ENCODE data around the gene C11orf16. TPM values are rescaled to one million over a fixed set of nuclear protein-coding genes. Genes with fewer than 3 reads are reported as not detected.

Gene C11orf16
- total and polyA plus RNA-seq, 9 of the 15 experiments (the other 6 are each of a cell fraction or from before 2014, with no cell fraction given): not detected

GRCh38 chr11:8971924-8972316, 39.2 kb upstream of the C11orf16 start (continued):
- TF ChIP-seq RBFOX2 (IDR thresholded peaks at IDR 0.05; ENCODE audit: low read depth, low read length) (no peak), SMARCA4 (IDR thresholded peaks at IDR 0.05) (0 out of 2 replicates have a peak, but pooled peaks have one; percentile 15), MTA1 (IDR thresholded peaks at IDR 0.05; ENCODE audit: borderline replicate concordance) (no peak)

GRCh38 chr11:8971196-8971923, 38.6 kb upstream of the C11orf16 start:
- POLR2A ChIA-PET: interaction anchor here (1.2 kb wide), 1 partner anchor 11 kb away, joined by 3 read pairs; no protein-coding TSS in a partner anchor

More at GRCh38 chr11:8971196-8971923, 38.6 kb upstream of the C11orf16 start:
- BruUV-seq (replicated peaks): no TSS peak
- no peaks in the 10 kb centered on the region for H3K27me3 ChIP-seq (ENCODE audit: control insufficient read depth in 2 of 2, insufficient read depth in 2 of 2, low read length in 2 of 2)
- WGBS (ENCODE audit: insufficient coverage, low coverage, missing lambda C conversion rate): 50% methylated on average over 2 of the region's 2 CpGs
- no peaks in the 10 kb centered on the region for H3K9me3 ChIP-seq (replicated peaks; ENCODE audit: control insufficient read depth, insufficient read depth, low read depth, low read length)
- no peaks in the 10 kb centered on the region for H3K36me3 ChIP-seq (ENCODE audit: control insufficient read depth, insufficient read depth, low read length)
- ATAC-seq (no peak), DNase-seq (ENCODE audit: extremely low read depth in 1 of 4, low spot score in 3 of 4) (no peak), FAIRE-seq (no peak)
- H3K9me1 ChIP-seq (ENCODE audit: control insufficient read depth, insufficient read depth, low read length): no peaks in the 10 kb centered on the region
- H3K27ac ChIP-seq (ENCODE audit: extremely low read depth, low read depth, low read length): no peak overlapping the region
- no peak overlapping the region for H3K4me3 ChIP-seq
- peaks cover 0 to 10% of the 10 kb centered on the region in 2 experiments; a peak in 3 of 5 replicates for H3K4me1 ChIP-seq (replicated peaks in 1 of 2; ENCODE audit: control insufficient read depth in 2 of 2, insufficient read depth in 2 of 2, low read length in 2 of 2)
- no peaks in the 10 kb centered on the region for H4K20me1 ChIP-seq (replicated peaks; ENCODE audit: control insufficient read depth, insufficient read depth, low read length)
- no peak overlapping the region for H2AFZ ChIP-seq (ENCODE audit: low read depth, low read length)
- in situ Hi-C loops (cut with MboI): no loop called here
- no peaks in the 10 kb centered on the region for H3K79me2 ChIP-seq (ENCODE audit: control insufficient read depth, insufficient read depth, low read length)
- intact Hi-C loops (cut with micrococcal nuclease): no loop called here
- no peak overlapping the region; the same call in 1 of the 2 replicates for H3K4me2 ChIP-seq (ENCODE audit: insufficient read depth, low read length)
- no peak overlapping the region for H3K9ac ChIP-seq (ENCODE audit: insufficient read depth in 1 of 2, low read depth in 2 of 2, low read length in 2 of 2)
- CTCF ChIA-PET (ENCODE audit: low intra/inter-chr PET ratio): no interaction called here
- TF ChIP-seq NFRKB (IDR thresholded peaks at IDR 0.05; ENCODE audit: low read depth): no peak
- TF ChIP-seq CEBPG (CRISPR knock-in tag; IDR thresholded peaks at IDR 0.05): no peak
- 0 out of 4 replicates have a peak, but pooled peaks of 1 of the 2 experiments have one; percentile 29 for TF ChIP-seq CEBPG (tag; conservative IDR thresholded peaks at IDR 0.05 in 1 of 2, IDR thresholded peaks at IDR 0.05 in 1 of 2)

Measured in K562 (cell line).